HG03571 (cell line): ENCODE results near the gene SHROOM1.
"Not testable (repeated sequence)": the region's sequence is repeated elsewhere in the genome, so short reads cannot be mapped to it uniquely, and the experiment has no call there.

Experiments
- ATAC-seq: cut with Tn5 transposase; IDR thresholded peaks from one replicate; pipeline ENCODE4 v1.9.1; 2021; ENCODE audit not compliant: unreplicated experiment

SHROOM1 gene

DNA sequence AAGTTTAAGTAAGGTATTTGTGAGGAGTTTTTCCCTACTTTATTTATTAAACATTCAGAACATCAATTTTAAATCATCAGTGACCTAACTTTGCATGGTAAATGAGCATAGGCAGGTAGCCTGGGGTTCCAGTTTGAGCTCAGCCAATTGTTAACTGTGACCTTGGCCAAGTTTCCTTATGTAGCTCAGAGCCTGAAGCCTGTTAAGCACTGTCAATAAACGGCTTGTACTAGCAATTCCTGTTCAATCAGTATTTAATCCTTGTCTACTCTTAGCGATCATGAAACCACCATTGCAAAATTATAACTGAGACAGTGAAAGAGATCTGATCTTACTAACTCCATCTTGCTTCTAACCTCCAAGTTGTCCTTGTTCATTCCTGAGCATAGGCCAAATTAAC, 22.0 kb downstream of the SHROOM1 start:
- ATAC-seq = no peak

DNA sequence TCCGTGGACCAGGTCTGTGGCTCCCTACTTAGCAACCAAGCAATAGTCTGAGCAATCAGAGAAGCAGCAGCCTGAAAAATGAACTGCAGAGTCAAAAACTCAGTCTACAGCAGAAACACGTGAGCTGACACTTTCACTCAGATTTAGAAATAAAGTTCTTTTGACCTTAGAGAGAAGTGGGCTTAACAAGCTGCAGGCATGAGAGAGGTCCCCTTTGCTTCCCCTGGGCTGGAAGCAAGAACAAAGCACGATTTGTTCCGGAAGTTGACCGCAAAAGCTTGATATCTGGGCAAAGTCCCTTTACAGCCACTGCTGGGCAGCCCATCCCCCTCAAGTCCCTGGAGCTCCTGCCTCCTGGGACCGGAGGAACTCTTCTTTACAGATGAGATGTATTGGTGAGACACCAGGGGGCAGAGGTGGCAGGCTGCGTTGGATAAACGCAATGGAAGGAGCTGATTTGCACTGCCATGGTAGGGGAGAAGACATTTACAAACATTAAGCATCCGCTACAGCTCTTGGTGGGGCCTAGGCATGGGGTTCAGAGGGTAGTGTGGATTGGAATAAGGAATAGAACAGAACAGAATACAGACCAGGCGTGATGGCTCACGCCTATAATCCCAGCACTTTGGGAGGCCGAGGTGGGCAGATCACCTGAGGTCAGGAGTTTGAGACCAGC, 23.1 kb downstream of the SHROOM1 start:
- ATAC-seq = no peak

- not testable (repeated sequence) for ATAC-seq
These were observed 23.7 kb downstream of the SHROOM1 start for GRCh38 chr5:132806804-132807162.

- ATAC-seq = not testable (repeated sequence)
These were observed 24.6 kb downstream of the SHROOM1 start for GRCh38 chr5:132805872-132806271.

DNA sequence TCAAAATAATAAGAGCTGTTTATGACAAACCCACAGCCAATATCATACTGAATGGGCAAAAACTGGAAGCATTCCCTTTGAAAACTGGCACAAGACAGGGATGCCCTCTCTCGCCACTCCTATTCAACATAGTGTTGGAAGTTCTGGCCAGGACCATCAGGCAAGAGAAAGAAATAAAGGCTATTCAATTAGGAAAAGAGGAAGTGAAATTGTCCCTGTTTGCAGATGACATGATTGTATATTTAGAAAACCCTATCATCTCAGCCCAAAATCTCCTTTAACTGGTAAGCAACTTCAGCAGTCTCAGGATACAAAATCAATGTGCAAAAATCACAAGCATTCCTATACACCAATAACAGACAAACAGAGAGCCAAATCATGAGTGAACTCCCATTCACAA, 26.2 kb downstream of the SHROOM1 start:
- ATAC-seq = not testable (repeated sequence)

- ATAC-seq = not testable (repeated sequence)
These were observed 27.8 kb downstream of the SHROOM1 start for GRCh38 chr5:132802685-132803066.

DNA sequence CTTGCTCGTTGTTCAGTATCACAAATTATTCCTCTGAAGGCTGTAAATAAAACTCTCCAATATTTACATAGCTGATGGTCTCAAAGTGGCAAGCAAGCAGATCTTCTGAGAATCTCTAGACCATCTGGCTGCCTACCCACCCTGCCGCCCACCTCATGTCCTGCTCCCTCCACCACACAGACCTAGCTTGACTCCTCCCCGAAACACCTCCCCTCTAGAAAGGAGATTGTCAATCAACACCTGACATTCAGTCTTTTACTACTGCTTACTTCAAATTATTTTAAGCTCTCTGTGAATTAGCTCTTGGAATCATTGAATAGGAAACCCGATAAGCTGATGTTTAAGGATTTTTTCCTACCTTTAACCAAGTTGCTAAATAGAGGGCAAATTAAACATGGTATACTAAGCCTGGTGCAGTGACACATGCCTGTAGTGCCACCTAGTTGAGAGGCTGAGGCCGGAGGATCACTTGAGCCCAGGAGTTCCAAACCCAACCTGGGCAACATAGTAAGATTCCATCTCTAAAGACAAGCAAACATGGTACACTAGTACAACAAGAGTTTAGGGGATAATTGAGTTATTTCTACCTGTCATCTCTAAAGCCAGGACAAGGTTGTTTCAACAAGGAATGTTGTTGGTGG, 28.3 kb downstream of the SHROOM1 start:
- ATAC-seq = no peak

- no peak for ATAC-seq
These were observed 29.9 kb downstream of the SHROOM1 start for GRCh38 chr5:132800545-132800944.

GRCh38 chr5:132799392-132799791, 31.1 kb downstream of the SHROOM1 start:
- no peak for ATAC-seq

- no peak for ATAC-seq
These were observed 32.8 kb downstream of the SHROOM1 start for GRCh38 chr5:132797651-132798050.

GRCh38 chr5:132791026-132791425, 39.4 kb downstream of the SHROOM1 start:
- no peak for ATAC-seq

DNA sequence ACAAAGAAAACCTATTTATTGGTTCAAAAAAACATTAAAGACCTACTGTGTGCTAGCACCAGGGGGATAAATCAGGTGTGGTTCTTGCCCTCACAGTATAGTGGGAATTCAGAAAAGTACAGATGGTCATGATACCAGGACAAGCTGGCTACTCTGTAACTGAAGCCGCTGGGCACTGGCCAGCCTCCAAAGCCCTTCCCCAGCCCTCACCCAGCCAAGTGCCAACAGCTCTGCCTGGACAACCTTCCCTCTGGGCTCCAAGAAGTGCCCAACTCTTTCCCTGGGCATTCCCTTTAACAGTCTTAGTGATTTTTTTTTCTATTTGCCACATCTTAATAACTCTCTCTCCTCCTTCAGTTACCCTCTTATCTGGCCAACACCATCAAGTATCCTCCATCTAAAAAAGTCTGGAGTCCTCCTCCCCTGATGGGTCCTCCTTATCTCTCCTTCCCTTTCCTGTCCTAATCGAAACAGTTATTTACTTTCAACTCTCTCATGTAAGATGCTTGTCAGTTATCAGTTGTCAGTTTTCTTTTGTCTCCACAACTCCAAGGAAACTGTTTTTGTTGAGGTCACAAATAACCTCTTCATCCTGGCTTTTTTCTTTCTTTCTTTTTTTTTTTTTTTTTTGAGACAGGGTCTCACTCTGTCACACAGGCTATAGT, 40.1 kb downstream of the SHROOM1 start:
- ATAC-seq = no peak

GRCh38 chr5:132788990-132789886, 41.2 kb downstream of the SHROOM1 start:
- no peak for ATAC-seq

DNA sequence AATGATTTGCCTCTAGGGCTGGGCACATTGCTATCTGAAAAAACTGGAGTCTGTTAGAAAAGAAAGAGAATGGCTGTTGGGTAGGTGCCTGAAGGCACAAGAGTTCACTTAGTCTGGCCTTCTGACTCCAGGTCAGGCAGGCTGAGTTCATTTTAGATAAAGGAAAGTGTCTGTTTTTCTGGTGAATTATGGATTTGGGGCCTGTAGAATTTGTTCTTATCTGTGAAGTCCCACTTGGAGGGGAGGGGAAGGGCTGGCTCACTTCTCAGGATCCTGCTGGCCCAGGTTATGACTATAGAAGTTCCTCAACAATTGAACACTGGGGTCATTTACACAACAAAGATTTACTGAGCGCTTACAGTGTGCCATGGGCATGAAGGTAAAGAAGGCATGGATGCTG, 41.9 kb downstream of the SHROOM1 start:
- ATAC-seq = no peak

DNA sequence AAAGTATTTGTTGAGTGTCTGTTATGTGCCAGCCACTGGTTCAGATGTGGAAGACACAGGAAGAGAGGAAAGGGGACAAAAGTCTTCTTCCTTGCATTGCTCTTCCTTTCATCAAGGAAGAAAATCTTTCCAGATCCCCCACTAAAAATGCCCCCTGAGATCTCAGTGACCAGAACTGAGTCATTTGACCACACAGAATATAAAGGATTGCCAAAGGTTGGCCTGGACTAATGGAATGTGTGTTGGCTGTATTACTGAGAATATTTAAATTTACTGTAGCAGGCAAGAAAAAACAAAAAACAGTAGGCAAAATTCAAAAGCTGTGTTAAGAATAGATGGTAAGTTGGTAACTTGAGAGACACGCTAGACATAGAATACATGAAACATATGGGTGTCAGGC, 43.4 kb downstream of the SHROOM1 start:
- no peak for ATAC-seq

DNA sequence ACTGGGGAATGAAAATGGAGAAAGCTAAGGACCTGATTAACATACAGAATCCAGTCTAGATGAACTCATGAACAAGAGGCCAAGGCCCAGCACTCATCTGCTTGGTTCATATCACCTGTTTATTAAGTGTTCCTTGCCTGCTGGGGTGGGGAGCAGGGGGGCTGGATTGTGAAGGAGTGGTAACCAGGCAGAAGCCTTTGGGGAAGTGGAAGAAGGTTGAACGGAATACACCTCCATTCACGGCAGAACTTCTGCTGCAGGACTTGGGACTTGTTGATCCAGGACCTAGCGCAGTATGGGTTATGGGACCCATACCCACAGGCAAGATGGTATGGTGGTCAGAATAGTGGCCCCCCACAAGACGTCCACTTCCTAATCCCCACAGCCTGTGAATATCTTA, 44.6 kb downstream of the SHROOM1 start:
- ATAC-seq = no peak

DNA sequence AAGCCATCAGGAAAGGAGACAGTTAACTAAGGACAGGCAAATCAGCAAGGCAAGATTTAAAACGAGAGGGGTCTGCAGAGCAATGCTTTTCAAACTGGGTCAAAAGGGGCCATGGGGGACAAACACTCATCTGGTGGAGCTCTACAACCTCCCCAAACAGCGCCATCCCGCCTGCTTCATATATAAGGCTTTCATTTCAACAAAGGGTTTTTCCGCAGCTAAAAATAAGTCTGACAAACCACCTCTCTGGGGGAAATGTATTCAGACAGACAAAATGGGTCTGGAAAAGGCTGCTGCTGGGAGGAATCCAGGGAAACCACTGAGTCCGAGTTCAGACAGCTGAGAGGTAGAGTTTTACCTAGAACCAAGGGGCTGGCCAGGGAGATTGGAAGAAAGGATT, 45.1 kb downstream of the SHROOM1 start:
- no peak for ATAC-seq

- no peak for ATAC-seq
These were observed 48.3 kb downstream of the SHROOM1 start for GRCh38 chr5:132782101-132782500.

DNA sequence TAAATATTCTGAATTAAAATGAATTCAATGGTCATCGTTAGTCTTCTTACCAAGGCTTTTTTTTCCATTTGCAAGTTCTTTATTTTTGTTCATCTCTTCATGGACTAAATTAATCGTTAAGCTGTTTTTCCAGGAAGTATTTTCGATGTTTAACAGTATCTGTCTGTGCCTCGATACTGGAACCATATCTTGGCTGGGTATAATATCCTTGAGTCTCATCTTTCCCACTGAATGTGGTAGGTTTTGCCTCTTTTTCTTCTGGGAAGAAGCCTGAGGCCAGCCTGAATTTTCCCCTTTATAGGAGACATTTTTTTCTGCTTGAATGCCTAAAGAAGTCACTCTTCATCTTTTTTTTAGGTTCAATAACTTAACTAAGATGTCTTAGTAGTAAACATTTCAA, 49.4 kb downstream of the SHROOM1 start:
- no peak for ATAC-seq

GRCh38 chr5:132780577-132780976, 49.9 kb downstream of the SHROOM1 start:
- ATAC-seq = no peak

DNA sequence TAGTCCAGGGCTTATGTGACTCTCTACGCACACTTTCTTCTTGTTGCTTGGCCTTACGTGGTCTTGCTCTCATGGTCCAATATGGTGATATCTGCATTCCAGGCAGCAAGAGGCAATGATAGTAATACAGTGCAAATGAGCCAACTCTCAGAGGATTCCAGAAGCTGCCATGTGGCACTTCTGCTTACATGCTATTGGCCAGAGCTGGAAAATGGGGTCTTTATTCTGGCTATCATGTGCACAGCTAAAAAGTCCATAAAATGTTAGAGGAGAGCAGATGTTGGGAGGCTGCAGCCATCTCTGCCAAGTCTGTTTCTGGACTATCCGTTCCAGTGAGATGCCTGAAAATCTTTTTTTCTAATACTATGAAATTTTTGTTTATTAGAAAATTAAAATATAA, 50.5 kb downstream of the SHROOM1 start:
- ATAC-seq = no peak
